ENCODE data around the gene ITGB7.

GRCh38 chr12:53208877-53209463 lies 1.9 kb upstream of the ITGB7 start:
- TF ChIP-seq EZH2phosphoT487 (IDR thresholded peaks at IDR 0.05; ENCODE audit: borderline replicate concordance, low read length) (no peak), CTCF (conservative IDR thresholded peaks at IDR 0.05; ENCODE audit: low read depth, low read length) (no peak)
